ENCODE data around the gene P2RY12.
A peak's percentile ranks its signal among the peaks of the same experiment; 100 is the strongest.
"Not testable (repeated sequence)": the region's sequence is repeated elsewhere in the genome, so short reads cannot be mapped to it uniquely, and the experiment has no call there.

The P2RY12 gene

DNA sequence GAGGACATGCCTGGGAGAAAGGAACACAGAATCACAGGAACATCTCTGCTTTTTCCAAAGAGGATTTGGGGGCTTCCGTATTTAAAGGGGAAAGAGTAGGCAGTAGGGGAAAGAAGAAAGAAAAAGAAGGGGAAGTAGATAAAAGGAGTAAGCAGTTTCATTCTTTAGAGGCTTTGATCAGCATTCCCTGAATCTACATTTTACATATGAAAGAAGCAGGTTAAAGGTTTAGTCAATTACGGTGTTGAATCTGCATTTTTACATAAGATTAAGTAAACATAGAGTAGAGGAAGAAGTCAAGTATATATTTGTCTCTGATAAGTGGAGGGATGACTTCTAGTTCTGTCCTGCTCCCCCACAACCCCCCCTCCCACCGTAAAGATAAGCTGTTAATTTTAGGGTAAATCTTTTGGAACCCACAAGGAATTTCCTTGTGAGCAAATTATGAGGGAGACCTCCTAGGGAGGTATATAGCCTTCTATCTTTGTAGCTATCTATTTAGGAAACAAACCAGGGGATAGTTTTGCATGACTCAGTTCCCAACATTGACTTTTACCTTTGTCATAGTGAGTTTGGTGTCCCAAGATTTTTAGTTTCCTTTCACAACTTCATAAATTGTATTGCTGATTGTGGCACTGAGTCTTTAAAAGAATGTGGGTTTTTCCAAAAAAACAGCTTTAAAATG, 8.7 kb upstream of the P2RY12 start:
- DNase-seq (ENCODE audit: low spot score) = no peak

DNA sequence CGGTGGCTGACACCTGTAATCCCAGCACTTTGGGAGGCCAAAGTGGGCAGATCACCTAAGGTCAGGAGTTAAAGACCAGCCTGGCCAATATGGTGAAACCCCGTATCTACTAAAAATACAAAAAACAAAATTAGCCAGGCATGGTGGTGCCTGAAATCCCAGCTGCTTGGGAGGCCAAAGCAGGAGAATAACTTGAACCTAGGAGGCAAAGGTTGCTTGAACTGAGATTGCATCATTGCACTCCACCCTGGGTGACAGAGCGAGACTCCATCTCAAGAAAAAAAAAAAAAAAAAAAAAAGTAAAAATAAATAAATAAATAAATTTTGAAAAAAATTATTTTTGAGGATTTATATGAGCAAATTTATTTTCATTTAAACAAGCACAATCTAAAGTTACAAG, 7.6 kb upstream of the P2RY12 start:
- not testable (repeated sequence) for DNase-seq (ENCODE audit: low spot score)

DNA sequence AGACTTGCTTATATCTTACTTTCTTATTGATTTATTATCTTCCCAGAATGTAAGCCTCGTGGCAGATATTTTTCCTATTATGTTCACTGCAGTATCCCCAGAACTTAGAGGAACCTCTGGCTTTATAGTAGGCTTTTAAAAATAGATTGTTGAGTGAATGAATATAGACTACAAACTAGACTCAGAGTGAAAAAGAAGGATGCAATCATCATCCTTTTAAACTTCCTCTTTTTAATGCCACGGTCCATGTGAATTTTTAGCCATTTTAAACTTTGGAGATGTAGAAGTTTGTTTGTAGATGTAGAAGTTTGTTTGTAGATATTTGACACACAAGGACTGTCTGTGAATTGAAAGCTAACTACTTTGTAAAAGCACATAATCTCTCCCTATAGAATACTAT, 7.2 kb upstream of the P2RY12 start:
- no peak for DNase-seq (ENCODE audit: low spot score)

DNA sequence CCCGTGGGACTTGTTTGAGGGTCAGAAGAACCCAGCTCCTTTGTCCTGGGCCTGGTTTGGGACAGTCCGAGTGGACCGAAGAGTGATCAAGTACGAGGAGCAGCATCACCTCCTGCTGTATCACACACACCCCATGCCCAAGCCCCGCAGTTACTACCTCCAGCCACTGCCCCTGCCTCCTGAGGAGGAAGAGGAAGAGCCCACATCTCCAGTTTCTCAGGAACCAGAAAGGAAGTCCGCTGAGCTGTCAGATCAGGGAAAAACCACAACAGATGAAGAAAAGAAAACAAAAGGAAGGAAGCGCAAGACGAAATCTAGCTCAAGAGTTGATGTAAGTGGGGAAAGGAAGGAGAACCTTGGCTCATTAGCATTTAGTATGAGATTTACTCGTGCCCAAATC, 3.3 kb upstream of the P2RY12 start:
- no peak for DNase-seq (ENCODE audit: low spot score)

DNA sequence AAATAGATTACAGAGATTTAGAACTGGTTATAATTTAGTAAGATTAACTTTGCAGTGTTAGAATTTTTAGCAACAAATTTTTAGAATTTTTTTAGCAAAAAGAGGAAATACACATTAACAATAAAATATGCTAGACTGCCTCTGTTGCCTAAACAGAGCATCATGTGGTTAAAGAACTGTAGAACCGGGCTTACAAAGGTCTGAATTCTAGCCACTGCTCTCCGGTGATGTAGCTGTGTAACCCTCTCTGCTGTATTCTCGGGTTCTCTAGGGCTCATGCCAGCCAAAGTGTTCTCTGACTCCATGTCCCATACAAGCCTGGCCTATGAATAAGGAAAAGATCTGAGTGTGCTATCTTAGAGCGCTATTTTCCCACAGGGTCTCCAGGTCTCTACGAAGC, 2.9 kb upstream of the P2RY12 start:
- DNase-seq (ENCODE audit: low spot score) = no peak

DNA sequence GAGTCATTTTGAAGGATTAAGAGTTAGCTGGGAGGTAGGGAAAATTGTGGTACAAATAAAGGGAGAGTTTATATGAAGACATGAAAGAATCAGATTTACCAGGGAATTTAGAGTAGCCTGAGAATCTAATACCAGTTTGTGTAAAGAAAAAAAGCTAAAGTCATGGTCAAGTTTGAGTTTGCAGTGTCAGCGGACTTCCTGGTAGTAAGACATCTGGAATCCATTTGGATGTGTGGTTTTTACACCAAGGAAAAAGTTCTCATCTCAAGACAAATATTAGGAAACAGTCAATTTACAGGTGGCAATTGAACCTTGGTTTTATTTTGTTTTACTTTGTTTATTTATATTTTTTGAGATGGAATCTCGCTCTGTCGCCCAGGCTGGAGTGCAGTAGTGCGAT, 1.5 kb upstream of the P2RY12 start:
- DNase-seq (ENCODE audit: low spot score) = no peak

DNA sequence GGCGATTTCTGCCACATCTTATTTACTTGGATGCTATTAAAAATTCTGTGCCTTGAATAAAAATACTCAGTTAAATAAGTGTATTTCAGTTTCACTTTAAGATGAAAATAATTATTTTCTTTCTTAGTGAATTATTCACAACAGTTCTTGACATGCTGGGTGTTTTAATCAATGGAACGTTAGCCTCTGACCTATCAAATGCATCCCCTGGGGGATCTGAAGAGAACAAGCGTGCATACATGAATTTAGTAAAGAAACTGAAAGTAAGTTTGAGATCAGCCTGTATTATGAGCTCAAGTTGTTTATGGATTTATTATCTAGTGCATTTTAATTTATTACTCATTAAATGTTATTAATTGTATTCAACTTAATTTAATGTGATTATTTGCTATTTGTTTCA, 597 bp downstream of the P2RY12 start:
- peak; percentile 12 for DNase-seq (ENCODE audit: low spot score)

DNA sequence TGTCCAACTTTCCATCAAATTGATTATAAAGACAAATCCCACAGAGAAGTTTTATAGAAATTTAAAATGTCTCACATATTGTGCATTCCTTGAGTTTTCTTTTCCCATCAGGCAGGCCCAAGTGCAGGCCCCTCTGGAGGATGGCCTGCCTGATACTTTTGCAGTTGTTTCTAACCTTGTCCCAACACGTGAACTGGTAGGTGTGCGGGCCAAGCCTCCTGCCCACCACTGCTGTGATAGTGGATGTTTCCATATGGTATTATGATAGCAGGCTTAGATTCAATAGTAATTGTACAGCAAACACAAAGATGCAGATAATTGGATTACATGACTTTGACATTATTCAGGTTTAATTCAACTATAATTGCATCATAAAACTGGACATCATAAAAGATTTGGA, 1.4 kb downstream of the P2RY12 start:
- DNase-seq (ENCODE audit: low spot score) = no peak

DNA sequence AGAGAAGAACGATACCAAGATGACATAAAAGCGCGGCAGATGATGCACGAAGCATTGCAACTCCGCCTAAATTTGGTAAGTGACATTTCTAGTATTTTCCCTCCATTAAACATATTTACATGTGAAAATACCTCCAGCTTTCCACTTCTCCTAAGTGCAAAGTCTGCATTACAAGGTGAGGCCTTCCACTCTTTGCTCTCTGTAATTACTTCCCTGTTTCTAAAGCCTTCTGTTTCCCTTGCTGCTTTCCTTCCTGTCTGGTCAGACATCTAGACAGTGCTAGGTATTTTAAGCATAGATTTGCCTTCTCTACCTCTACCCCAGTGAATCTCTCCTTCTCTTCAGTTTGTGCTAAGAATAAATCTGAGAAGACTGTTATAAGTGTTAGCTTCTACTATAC, 1.9 kb downstream of the P2RY12 start:
- DNase-seq (ENCODE audit: low spot score) = no peak

DNA sequence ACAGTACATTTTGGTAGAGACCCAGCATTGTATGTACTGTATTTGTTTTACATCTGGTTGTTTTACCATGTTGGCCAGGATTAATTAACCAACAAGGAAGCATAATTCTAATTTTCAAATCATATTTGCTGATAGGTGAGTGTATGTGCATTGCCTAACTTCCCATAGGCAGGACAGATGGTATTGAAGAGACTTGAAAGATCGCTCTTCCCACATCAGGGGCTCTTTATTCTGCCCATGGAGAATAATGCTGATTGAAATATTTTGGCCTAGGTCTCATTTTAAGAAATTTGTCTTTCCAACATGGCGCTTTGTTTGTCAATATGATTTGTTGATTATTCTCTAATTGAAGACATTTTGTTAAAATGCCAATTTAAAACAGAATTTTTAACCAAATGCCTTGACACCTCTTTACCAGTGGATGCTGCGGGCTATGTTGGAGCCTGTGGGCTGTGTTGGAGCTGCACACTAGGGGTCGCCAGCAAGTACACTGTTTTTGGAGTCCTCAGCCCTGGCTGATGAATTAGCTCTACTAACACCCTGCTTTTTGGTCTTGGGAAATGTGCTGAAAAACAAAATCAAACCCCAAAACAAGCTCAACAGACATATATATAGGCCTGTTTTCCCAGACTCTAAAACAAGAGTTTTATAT, 5.3 kb downstream of the P2RY12 start:
- DNase-seq (ENCODE audit: low spot score) = no peak

DNA sequence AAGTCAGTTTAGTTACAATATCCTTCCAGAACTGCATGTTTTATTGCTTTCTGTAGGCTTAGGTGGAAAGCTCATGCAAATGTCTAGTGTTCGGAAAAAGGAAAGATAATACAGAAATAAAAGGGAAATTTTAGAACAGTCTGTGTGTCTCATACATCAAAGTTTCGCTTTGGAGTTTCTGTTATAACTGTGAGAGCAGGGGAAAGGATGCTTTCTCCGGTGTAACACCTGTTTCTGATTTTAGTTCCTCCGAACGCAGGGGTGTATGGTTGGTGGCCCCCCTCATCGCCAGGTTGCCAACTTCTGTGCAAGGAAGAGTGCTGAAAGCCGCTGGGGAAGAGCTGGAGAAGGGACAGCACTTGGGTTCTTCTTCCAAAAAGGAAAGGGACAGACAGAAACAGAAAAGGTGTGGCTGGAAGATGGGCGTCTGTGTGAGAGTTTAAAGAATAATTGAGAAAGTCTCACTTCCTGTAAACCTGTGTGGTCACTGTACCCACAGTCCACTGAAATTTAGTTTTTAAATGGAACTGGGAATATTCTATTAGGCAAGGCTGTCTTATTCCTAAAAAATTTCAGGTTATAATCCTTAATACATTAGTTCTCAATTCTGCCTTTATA, 6.7 kb downstream of the P2RY12 start:
- DNase-seq (ENCODE audit: low spot score) = no peak

DNA sequence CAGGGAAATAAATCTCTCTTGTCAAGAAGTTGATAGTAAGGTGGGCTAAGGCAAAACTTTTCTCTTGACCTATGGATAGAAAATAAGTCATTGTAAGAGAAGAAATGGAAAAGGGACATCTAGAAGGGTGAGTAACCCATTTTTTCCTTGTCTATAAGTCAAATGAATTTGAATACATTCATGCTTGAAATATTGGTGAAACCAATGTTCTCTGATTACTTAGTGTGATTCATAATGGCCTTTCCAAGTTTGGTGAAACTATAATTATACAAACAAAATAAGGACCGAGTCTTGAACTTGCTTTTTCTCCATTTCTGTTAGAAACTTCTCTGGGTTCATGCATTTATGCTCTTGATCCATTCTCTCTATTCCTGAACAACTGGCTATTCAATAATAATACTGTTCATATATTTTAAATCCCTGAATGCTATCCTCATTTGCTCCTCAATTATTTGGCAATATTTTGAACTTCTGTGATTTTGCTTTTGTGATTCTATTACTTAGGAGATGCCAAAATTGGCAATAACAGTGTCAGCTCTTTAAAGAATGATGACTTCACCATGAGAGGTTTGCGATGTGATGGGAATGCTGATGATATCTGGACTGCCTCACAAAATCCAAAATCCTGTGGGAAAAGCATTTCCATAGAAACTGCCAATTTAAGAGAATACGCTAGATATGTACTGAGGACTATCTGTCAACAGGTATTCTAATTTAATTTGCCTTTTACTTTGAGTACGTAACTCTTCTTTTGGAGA, 12.3 kb downstream of the P2RY12 start:
- DNase-seq (ENCODE audit: low spot score) = peak; percentile 6

DNA sequence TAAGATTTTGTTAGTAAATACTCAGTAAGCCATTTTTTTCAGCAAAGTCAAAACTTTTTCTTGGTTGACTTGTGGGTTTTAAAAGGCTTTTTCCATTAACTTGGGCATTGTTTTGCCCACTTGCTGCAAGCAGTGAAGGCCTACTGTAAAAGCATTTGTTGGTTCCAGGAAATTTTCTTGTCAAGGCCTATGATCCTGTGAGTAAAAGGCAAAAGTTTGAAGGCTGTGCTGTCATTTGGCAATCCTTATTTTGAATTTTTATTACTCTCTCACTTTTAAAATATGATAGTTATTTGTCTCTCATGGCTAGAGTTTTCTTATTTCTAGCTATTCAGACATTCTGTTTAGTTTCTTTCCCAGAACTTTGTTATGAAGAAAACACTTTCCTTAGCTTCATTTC, 13.0 kb downstream of the P2RY12 start:
- DNase-seq (ENCODE audit: low spot score) = peak; percentile 23

DNA sequence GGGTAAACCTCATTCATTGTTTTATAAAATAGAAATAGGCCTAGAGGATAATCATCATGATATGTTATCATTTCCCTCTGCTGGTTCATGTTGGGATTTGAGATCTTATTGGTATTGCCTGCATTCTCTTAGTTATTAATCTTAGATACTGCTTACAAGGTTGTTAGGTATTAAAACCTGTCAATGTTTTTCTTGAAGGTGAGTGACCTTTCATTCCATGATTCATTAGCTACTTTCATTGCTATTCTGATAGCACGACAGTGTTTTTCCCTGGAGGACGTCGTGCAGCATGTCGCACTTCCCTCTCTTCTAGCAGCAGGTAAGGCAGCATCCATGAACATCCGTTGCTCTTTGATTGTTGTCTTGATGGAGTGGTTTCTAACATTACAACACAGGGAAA, 17.1 kb downstream of the P2RY12 start:
- DNase-seq (ENCODE audit: low spot score) = no peak

DNA sequence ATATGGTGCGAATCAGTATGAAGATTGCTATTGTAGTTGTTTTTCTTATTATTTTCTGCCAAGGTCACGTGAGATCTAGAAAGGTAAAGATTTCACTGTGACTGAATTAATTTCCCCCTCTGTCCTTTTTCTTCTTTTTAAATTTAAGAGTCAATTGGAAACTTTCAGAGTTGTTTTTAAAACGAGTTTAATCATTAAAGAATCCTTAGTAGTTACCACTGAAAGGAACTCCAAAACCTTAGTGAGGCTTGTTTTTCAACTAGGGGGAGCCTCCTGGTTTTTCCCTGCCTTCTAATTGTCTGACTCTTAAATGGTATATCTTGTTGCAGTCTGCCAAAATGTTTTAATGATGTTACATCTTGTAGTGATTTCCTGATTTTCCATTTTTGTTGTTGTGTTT, 17.6 kb downstream of the P2RY12 start:
- DNase-seq (ENCODE audit: low spot score) = no peak

DNA sequence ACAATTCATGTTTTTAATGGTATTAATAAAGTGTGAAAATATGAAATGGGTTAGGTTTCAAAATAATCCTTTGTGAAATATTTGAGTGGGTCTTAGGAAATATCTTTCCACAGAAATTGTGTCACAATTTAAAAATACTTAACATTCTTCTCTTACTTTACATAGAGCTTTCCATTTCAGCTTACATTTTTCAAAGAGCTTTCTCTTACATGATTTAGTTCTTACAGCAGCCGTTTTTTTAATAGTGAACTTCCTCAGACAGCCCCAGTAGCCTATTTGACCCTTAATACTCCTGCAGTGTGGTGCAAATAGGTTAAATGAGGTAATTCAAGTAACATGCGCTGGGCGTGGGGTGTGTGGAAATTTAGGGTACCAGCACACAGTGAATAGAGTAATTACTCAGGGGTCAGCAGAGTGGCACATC, 21.8 kb downstream of the P2RY12 start:
- DNase-seq (ENCODE audit: low spot score) = peak; percentile 36

DNA sequence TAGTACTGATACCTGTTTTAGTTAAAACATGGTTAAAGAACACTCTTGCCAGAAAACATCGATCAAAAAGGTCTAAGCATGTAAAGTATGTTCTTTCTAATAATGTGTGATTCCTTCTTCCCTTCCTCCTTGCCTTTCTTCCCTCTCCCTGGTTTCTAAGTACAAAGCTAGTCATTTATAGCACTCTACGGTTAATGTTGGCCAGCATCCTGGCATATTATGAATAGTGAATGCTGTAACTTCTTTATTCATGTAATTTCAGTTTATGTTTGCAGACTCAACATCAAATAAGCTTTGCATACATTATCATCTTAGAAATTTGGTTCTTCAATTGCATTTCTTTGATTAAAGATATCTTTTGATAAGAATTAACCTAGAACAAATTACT, 27.1 kb downstream of the P2RY12 start:
- no peak for DNase-seq (ENCODE audit: low spot score)

DNA sequence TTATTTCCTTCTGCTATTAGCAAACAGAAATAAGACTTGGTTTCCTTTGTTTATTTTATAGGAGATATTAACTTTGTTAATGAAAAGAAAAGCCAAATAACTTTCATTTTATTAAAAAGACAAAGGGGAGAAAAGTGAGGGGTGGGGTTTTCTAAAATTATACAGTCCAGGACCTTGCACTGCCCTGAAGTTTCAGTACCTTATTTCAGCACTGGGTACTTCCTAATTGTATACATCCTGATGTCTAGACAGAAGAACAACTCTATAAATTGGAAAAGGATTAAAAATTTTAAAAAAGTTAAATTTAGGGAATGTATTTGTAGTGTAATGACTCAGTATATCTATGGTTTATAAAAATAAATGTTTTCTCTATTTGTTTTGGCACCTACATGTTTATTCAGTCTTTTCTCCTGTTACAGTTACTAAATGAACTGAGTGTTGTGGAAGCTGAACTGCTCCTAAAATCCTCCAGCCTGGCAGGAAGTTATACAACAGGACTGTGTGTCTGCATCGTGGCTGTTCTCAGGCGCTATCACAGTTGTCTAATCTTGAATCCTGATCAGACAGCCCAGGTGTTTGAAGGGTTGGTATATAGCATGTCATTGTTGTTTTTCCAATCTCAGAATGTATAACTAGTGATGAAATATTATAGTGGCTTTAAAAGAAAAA, 27.6 kb downstream of the P2RY12 start:
- DNase-seq (ENCODE audit: low spot score) = peak; percentile 23

DNA sequence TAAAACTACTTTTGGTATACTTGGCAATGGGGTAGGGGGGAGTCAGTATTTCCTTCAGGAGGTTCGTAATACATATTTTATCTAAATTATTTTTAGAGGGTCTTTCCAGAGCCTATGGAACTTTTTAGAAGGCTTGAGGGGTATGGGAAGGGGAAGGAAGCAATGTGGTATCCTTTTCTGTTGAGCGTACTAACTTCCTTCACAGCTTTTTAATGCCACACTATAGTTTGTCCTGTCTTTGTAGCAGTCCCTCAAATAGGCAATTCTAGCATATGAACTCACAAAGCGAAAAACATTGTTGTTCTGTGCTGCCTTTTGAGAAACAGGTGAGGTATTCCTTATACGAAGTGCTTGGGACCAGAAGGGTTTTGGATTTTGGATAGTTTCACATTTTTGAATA, 32.9 kb downstream of the P2RY12 start:
- DNase-seq (ENCODE audit: low spot score) = no peak

DNA sequence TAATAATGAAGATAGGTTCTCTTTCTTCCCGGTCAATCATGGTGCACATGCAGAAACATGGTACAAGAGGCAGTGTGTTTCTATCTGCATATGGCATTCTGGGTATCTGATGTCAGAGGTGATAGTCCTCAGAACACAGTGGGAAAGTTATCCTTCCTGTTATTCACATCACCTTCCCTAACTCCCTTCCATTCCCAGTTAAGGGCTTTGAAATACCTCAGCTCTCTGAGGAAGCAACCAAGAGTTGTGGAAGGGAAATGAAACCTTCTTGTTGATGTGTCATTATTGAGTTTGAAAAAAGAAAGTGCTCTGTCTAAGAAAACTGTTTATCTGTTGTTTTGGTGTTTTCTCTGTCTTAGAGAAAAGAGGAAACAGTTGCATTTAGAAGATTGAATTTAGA, 33.3 kb downstream of the P2RY12 start:
- DNase-seq (ENCODE audit: low spot score) = no peak

DNA sequence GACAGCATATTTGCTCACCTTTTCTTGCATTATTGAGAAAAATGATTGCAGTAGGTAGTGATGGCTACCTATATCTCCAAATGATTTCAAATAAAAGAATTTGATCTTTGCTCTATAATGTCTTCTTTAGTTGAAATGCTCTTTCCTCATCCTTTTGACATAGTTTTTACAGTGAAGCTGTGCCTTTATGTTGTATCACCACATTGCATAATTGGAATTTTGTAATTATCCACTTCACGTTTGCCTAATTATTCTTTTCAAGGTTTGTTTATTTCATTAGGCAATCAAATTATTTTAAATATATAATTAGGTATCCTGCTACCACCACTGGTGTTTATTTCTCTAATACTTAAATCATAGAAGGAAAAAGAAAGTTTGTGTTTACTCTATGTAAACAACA, 33.9 kb downstream of the P2RY12 start:
- no peak for DNase-seq (ENCODE audit: low spot score)

DNA sequence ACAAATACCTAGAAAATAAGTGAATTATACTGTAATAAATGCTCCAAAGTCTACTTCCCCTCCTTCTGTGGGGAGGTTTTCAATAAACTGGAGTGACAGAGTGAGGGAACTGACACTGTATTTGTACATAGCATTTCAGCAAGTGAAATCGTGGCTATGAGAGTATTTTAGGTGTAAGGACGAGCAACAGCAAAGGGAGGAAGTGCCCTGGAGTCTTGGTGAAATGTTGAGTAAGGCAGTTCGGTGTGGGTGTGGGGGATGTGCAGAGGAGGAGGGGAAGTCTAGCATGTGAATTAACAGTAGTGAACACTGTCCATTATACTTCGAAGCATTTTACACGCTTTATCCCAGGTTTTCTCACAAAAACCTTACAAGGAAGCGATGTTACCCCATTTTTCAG, 37.1 kb downstream of the P2RY12 start:
- DNase-seq (ENCODE audit: low spot score) = no peak
